ENCODE results near the gene GJA5. TPM values are rescaled to one million over a fixed set of nuclear protein-coding genes. Genes with fewer than 3 reads are reported as not detected.
A peak's percentile ranks its signal among the peaks of the same experiment; 100 is the strongest.

GJA5 gene
- total RNA-seq, 1 experiment from 2014 or later: 8.7 TPM

GRCh38 chr1:147784941-147785340 is 24.5 kb upstream of the GJA5 start:
- Histone ChIP-seq H3K9me3 (ENCODE audit: insufficient read depth, low read depth) (no peaks in the 10 kb centered on the region), H3K4me1 (replicated peaks; ENCODE audit: insufficient read depth) (peaks cover 31% of the 10 kb centered on the region), H3K27me3 (ENCODE audit: insufficient read depth, low read depth) (no peaks in the 10 kb centered on the region), H3K79me2 (ENCODE audit: low read depth) (no peaks in the 10 kb centered on the region), H3F3A (ENCODE audit: insufficient read depth, low read depth) (peaks cover 26% of the 10 kb centered on the region), H3K9me2 (ENCODE audit: insufficient read depth) (no peaks in the 10 kb centered on the region), H3K27ac (no peak overlapping the region), H3K36me3 (ENCODE audit: low read depth) (no peaks in the 10 kb centered on the region), H2AFZ (no peak overlapping the region), H3K4me2 (no peak overlapping the region), H3K4me3 (no peak overlapping the region), H4K20me1 (ENCODE audit: insufficient read depth) (no peaks in the 10 kb centered on the region)
- BruUV-seq (replicated peaks): no TSS peak
- TF ChIP-seq CTCF (conservative IDR thresholded peaks at IDR 0.05) (no peak), EZH2 (IDR thresholded peaks at IDR 0.05; ENCODE audit: low read depth) (no peak)
- ChIA-PET POLR2A (ENCODE audit: unreplicated experiment) (no interaction called here), CTCF (no interaction called here)
- DNase-seq: no peak
- intact Hi-C loops (cut with micrococcal nuclease; ENCODE audit: unreplicated experiment): loop anchor here (10.0 kb wide), 1 partner anchor 100 kb away; no protein-coding TSS in a partner anchor

GRCh38 chr1:147781056-147781471 is 20.7 kb upstream of the GJA5 start:
- H3K9me3 ChIP-seq (ENCODE audit: insufficient read depth, low read depth): 0 out of 2 replicates have a peak, but pooled peaks cover 8% of the 10 kb centered on the region
- intact Hi-C loops (cut with micrococcal nuclease; ENCODE audit: unreplicated experiment): loop anchor here (1.0 to 10.0 kb wide), 4 partner anchors 18 to 104 kb away; no protein-coding TSS in a partner anchor
- no peaks in the 10 kb centered on the region for H4K20me1 ChIP-seq (ENCODE audit: insufficient read depth)
- BruUV-seq (replicated peaks): no TSS peak
- no peaks in the 10 kb centered on the region for H3K36me3 ChIP-seq (ENCODE audit: low read depth)
- H3K27me3 ChIP-seq (ENCODE audit: insufficient read depth, low read depth): no peaks in the 10 kb centered on the region
- H3K9me2 ChIP-seq (ENCODE audit: insufficient read depth): no peaks in the 10 kb centered on the region
- ChIA-PET POLR2A (ENCODE audit: unreplicated experiment) (interaction anchor here (0.5 to 0.8 kb wide), 8 partner anchors 9 to 1827 kb away, joined by 3 to 17 read pairs (median 4); partner anchors contain the start of gene ACP6), CTCF (interaction anchor here (0.8 to 1.8 kb wide), 2 partner anchors 23 to 105 kb away, joined by 3 to 5 read pairs; no protein-coding TSS in a partner anchor)
- H3F3A ChIP-seq (ENCODE audit: insufficient read depth, low read depth): peaks cover 30% of the 10 kb centered on the region
- TF ChIP-seq EZH2 (IDR thresholded peaks at IDR 0.05; ENCODE audit: low read depth): no peak
- H3K4me2 ChIP-seq: peak overlapping the region; percentile 67
- no peak overlapping the region for H2AFZ ChIP-seq
- no peak overlapping the region; the same call in 1 of the 2 replicates for H3K4me3 ChIP-seq
- H3K27ac ChIP-seq: peak overlapping the region; percentile 72
- H3K4me1 ChIP-seq (replicated peaks; ENCODE audit: insufficient read depth): peaks cover 41% of the 10 kb centered on the region
- peak; percentile 41 to 96 for DNase-seq
- H3K79me2 ChIP-seq (ENCODE audit: low read depth): no peaks in the 10 kb centered on the region

- CTCF ChIA-PET: no interaction called here
Measured at GRCh38 chr1:147777694-147778093, 17.3 kb upstream of the GJA5 start.

More at GRCh38 chr1:147777694-147778093, 17.3 kb upstream of the GJA5 start:
- DNase-seq: no peak
- no peaks in the 10 kb centered on the region for H3K79me2 ChIP-seq (ENCODE audit: low read depth)
- peaks cover 33% of the 10 kb centered on the region for H3F3A ChIP-seq (ENCODE audit: insufficient read depth, low read depth)
- no peaks in the 10 kb centered on the region for H3K9me2 ChIP-seq (ENCODE audit: insufficient read depth)
- H3K9me3 ChIP-seq (ENCODE audit: insufficient read depth, low read depth): 0 out of 2 replicates have a peak, but pooled peaks cover 8% of the 10 kb centered on the region
- no TSS peak for BruUV-seq (replicated peaks)
- H3K4me2 ChIP-seq: no peak overlapping the region
- no peak for TF ChIP-seq EZH2 (IDR thresholded peaks at IDR 0.05; ENCODE audit: low read depth)
- no peak for TF ChIP-seq CTCF (conservative IDR thresholded peaks at IDR 0.05)
- H3K27me3 ChIP-seq (ENCODE audit: insufficient read depth, low read depth): no peaks in the 10 kb centered on the region
- H3K4me1 ChIP-seq (replicated peaks; ENCODE audit: insufficient read depth): peaks cover 40% of the 10 kb centered on the region
- no peak overlapping the region for H2AFZ ChIP-seq
- H3K4me3 ChIP-seq: no peak overlapping the region
- POLR2A ChIA-PET (ENCODE audit: unreplicated experiment): no interaction called here
- no peaks in the 10 kb centered on the region for H3K36me3 ChIP-seq (ENCODE audit: low read depth)
- H3K27ac ChIP-seq: no peak overlapping the region
- intact Hi-C loops (cut with micrococcal nuclease; ENCODE audit: unreplicated experiment): no loop called here
- no peaks in the 10 kb centered on the region for H4K20me1 ChIP-seq (ENCODE audit: insufficient read depth)

All from PC-9 (cell line).